Measurements from ENCODE around the gene SEC63.

GRCh38 chr6:107989166-107990094, 31.4 kb upstream of the SEC63 start:
- TF ChIP-seq CTCF (IDR thresholded peaks at IDR 0.05; ENCODE audit: low read depth, low read length) = no peak
- no peak for TF ChIP-seq POLR2A (IDR thresholded peaks at IDR 0.05; ENCODE audit: extremely low read depth, insufficient read length)
